NCI-H1092 treated with DMSO at 0.1 percent for 48 hours (cell line): ENCODE measurements around the gene KCNQ4.

Experiments
- DNase-seq: peaks from one replicate; lab custom pipeline; 2025; lab: John Stamatoyannopoulos, UW

Gene KCNQ4

DNA sequence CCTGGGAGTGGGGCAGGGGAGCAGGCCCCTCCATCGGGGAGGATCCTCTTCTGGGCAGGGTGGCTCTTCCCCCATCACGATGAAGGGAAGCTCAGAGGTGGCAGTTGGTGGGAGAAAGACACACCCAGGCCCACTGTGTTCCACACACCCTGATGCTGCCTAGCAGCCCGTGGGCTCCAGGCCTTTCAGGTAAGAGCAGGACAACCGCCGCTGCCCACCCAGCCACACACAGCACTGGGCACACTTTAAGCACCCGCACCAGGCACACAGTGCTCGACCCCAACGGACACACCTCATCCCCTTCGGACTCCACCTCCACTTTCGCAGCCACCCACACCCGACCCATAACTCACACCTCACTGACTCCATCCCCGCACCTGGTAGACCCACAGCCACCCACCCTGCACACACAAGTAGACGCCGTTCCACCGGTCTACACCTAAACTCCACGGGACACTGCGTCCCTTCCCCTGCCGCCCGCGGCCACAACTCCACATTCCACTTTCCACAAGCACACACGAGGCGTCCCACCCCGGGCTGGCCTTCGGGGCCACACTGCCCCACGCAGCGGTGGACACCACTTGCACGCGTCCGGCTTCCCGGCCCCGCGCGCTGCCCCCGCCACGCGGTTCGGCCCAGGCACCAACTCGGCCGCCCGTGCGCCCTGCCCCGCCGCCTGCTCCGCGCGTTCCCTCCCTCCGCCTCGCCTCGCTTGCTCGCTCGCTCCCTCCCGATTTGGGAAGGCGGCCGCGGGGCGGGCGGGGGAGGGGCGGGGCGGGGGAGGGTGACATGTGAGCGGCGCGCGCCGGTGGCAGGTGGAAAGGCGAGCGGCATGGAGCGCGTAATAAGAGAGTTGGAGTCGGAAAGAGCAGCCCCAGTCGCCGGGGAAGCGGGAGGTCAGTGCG lies at the start of gene KCNQ4:
Gene KCNQ4 (plus strand): TSS at position 787 of the 905 bp plus-strand sequence. CDS start 307 bp downstream, outside the sequence.
- peak; percentile 15 for DNase-seq

DNA sequence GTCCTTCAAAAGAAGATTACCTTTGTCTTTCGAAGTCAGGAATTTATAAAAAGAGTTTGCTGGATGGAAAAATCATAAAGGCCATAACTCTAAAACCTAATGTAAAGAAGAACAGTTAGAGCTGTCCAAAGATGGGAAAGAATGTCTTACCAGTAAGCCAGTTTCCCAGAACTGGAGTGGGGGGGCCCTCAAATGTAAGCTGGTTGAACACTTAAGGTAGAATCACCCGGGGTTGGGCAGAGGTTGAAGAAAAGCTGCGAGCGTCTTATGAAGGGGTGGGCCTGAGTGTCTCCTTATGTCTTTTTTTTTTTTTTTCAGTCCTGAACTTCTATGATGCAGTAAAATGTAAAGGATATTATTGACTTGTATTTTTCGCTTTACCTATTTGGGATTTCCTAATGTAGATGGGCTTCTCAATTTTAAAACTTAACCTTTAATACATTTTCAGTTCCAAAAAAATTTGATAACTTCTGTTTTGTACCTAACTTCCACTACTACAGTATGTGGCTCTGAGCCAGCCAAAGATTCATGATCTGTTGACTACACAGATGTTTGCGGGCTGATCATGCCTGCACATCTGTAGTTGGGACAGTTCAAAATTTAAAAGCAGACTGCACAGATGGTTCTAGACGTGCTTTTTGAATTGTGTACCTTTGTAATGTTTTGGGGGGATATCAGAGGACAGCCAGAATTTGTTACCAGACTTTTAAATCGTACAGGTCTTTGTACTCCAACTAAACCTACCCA lies 48.5 kb upstream of the KCNQ4 start:
- no peak for DNase-seq

DNA sequence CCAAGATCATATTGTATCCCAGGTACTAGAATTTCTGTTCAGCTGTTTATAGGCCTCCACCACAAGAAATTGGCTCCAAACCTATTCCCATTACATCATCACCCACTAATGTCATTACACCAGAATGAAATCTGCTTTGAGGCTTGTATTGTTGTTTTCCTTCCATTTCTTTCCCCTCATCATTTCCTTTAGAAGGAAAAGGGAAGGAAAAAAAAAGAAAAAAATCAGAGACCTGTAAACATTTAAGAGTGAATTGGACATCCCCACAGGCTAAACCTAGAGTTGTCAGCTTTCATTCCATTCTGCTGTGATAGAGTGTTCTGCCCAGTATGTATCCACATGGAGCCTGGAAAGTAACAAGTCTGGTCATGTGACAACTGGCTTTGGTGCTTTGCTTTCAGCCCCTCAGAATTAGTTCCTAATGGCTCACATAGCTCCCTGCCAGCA lies 47.5 kb upstream of the KCNQ4 start:
- DNase-seq, result no peak

DNA sequence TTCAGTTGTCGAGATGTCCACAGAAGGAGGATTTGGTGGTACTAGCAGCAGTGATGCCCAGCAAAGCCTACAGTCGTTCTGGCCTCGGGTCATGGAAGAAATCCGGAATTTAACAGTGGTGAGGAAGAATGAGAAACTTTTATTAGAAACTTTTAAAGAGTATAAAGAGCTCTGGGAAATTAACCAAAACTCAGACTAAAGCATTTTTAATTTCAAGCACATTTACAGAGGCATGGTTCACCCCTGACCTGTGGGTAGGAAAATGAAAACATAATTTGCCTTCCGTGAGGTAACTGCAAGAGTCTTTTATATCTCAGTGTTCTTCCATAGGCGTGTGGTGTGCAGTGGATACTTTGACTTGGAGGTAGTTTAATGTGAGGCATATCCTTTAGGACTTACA lies 44.8 kb upstream of the KCNQ4 start:
- DNase-seq, result no peak

DNA sequence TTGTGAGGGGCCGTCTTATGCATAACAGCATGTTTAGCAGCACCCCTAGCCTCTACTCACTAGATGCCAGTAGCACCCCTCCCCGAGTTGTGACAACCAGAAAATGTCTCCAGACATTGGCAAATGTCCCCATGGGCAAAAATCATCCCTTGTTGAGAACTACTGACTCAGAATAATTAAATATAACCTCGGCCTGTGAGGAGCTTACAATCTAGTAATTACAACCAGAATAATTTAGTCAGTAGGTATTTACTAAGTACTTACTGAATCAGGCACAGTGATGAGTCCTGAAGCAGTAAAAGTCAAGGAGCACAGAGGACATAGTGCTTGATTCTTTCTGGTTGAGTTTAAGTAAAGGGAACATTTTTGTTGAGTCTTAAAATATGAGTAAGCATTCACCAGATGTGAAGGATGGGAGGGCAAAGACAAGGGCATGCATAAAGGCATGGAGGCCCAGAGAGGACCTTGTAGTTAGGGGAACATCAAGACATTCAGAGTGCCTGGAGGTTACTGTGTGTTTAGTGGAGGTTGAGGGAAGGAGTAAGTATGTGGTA lies 44.1 kb upstream of the KCNQ4 start:
- no peak for DNase-seq

DNA sequence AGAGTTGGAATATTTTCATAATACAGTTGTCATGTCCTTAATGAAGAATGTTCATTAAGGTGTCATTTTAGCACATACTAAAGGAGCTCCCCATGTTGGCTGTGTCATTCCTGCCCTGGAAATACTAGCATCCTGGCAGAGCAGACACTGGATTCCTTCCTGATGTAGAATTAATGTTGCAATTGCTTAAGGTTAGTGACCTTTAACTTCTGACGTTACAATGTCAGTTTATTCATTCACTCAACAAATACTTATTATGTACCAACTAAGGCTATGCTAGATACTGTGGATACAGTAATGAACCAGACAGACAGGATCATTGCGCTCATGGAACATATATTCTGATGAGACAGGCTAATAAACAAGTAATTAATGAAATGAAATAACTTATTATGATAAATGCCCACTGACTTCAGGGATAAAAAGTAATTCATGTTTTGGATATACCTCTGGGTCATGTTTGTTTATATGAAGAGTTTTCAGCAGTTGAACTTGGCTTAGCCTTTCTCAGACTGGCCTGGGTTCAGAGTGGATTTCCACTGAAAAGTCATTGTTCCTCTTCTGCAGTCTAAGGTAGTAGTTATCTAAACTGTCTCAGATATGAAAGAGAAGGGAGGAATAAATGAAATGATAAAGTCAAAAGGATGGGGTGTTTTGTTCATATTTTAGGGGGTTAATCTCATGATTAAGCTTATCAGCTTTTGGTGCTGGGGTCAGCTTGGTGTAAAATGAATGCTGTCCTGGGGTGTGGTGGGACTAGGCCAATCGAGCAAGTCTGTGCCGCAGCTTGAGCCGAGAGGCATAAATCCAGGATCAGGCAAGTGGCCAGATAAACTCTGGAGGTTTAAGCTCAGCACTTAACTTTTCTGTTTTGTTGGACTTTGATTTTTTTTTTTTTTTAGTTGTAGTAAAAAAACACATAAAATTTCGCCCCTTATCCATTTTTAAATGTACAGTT lies 43.3 kb upstream of the KCNQ4 start:
- DNase-seq, result no peak

DNA sequence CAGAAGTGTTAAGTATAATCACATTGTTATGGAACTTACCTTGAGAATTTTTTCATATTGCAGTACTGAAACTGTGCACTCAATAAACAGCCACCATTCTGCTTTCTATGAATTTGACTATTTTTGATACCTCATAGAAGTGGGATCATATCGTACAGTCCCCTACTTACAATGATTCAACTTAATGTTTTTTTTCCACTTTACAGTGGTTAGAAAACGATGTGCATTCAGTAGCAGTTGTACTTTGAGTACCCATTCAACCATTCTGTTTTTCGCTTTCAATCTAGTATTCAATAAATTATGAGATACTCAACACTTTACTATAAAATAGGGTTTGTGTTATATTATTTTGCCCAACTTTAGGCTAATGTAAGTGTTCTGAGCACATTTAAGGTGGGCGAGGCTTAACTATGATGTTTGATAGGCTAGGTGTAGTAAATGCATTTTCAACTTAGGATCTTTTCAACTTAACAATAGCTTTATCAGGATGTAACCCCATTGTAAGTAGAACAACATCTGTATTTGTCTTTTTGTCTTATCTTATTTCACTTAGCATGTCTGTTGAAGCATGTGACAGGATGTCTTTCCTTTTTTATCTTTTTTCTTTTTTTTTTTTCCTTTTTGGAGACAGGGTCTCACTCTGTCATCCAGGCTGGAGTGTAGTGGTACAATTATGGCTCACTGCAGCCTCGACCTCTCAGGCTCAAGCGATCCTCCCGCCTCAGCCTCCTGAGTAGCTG lies 42.4 kb upstream of the KCNQ4 start:
- no peak for DNase-seq

DNA sequence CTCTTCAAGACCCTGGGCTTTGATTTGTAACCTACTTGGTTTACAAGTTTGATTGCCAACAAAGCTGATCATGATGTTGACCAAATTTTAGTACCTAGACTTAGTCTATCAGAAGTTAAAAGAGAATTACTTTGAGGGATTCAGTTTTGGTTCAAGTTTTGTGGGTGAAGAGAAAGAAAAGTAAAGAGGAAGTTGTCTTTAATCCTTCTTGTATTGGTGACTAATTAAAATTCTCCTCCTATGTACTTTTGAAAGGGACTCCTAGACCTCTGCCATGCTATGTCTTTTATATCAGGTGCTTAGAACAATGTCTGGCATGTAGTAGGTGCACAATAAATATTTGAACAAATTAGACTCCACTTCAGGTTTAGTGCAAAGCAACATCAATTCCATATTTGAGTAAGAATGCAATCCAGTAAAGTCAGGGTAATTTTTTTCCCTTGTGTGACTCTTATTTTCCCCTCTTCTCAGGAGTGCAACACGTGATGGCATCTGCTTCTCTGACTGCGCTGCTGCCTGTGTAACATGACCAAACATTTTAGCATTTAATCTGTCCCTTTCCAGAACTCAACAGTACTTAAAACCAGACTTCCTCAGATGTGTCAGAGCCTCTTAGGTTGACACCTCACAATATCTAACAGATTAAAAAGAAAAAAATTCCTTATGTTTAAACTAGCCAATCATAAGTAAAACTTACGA lies 41.1 kb upstream of the KCNQ4 start:
- no peak for DNase-seq

DNA sequence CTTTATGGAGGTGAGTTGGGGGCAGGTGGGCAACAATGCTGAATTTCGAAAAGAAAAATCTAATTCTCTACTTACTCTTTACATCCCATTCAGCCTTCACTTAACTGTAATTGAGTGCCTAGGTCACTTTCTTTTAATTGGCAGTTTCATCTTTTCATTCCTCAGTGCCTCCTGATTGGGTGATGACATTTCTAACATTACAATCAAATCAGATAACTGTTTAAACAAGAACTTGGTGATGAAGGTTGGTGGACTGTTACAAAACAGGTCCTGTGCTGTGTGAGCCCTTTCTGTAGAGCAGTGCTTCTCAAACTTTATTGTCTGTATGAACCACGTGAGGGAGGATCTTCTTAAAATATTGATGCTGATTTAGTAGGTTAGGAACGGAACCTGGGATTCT lies 40.1 kb upstream of the KCNQ4 start:
- no peak for DNase-seq

DNA sequence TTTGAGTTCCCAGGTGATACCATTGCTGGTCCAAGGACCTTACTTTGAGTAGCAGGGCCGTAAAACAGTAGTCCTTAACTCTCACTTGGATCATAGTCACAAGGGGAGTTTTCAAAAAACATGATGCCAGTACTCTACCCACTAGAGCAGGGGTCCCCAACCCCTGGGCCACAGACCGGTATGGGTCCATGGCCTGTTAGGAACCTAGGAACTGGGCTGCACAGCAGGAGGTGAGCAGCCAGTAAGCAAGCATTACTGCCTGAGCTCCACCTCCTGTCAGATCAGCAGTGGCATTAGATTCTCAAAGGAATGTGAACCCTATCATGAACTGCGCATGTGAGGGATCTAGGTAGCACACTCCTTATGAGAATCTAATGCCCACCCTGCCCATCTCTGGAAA lies 39.7 kb upstream of the KCNQ4 start:
- no peak for DNase-seq

DNA sequence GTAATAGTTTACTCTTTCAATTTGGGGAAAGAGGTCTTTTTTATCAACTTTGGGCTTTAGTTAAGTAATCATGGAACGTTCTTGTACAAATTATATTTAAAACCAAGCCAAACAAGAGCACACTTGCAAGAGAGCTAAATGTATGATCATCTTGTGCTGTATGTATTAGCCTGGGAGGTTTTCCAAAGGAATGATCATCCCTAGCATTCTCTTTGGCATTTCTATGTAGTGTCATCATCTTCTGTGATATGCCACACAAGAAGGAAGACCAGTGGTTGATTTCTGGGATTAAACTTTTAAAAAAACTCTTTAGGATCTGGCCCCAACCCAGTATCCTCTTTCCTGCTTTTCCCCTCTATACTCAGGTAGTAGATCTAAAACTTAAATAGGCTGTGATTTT lies 38.4 kb upstream of the KCNQ4 start:
- DNase-seq, result no peak

DNA sequence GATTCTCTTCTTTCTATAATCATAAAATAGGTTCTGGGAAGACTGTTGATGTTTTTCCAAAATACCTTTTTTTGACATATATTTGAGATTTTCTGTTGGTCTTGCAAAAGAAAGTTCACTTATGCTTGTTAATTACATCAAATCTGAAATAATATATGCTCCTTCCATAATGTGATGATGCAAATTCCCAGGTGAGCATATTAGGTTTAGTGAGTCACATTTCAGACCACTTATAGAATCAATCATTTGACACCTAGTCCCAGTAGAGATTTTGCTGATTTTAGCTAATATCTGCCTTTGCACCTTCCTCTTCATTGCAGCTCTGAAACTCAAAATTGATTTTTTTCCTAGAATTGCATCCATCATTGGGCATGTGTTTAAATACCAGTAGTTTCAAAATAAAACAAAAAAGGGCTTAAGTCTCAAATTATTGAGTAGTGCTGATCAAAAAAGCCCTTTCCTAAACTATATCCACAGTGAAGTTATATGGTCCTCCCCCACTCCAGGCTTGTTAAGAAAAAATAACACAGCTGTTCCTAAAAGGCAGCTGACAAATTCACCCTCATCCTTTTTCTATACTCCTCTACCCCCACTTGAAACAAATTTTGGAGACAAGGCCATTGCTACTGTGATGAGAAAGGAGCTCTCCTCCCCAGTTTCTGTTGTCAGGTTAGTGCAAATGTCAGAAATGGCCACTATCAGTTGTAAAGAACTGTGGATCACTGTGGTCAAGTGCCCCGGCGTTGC lies 37.1 kb upstream of the KCNQ4 start:
- DNase-seq, result no peak

DNA sequence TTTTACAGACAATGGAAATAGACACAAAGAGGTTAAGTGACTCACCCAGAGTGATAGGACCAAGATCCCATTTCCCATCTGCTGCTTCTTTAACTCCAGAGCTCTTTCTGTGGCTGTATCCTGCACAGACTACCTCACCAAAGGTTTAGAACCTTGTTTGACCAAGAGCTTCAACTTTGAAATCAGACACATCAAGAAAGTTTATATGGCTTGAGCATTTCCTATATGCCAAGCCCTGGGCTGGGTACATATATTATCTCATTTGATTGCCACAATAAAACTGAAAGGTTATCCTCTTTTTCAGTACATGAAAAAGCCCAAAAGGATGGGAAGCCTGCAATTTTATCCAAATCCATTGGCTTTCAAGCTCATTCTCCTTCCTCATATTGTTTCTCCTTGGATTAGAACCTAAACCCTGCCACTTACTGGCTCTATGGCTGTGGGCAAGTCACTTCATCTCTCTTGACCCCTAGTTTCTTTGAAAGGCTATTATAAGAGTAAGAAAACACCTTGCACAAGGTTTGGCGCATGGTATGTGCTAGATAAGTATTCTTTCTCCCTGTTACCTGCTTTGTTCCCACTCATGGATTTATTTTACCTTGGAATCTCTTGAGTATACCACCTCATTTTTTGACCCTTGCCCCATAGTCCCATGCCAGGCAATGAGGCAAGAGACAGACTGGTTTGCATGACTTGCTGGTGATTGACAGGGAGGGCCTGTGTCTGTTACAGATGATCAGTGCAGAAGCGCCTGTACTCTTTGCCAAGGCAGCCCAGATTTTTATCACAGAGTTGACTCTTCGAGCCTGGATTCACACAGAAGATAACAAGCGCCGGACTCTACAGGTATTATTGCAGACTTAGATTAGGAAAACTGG lies 34.5 kb upstream of the KCNQ4 start:
- DNase-seq, result no peak

DNA sequence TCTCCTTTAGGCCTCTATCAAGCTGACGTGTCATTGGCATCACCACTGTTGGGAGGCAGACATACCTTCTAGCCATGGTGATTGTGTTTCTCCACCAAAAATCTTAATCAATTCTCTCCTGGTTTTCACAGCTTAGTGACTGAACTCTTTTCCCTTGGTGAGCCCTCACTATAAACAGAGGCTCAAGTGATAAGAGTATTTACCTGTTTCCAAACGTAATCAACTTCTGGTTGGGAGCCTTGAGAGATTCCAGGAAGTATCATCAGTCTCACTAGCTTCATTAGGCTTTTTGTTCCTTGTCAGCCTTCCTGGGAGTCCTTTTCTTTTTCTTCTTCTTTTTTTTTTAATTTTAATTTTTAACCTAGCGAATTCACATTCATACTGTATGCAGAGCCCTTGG lies 33.8 kb upstream of the KCNQ4 start:
- DNase-seq, result no peak

DNA sequence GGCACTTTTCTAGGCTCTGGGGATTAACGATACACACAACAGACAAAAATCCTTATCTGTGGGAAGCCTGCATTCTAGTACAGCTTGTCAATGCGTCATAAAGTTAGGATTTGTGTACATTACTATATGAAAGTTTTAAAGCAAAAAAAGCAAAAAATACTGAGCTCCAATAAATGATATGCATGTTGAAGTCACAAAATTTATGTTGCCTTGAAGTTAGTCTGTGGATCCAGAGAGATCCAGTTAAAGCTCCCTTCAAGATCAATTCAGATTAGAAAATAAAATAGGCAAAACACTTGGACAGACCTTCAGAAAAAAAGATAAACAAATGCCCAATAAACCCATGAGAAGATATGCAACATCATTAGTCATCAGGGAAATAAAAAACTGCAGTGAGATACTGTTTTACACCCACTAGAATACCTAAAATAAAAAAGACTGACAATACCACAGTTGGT lies 33.1 kb upstream of the KCNQ4 start:
- no peak for DNase-seq

DNA sequence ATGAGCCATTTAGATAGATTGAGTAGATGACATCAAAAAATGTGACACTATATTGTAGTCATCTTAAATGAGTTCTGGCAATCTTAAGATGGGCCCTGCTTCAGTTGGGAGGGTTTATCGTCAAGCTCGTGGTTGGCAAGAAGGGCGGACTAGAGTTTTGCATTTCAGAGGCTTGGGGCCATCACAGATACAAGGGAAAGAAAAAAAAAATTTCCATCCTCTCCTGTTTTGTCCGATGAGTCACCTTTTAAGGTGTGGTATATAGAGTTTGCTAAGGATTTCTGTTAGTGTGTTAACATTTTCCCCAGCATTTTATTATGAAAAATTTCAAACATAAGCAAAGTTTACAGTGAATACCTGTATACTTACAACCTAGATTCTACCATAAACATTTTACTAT lies 31.8 kb upstream of the KCNQ4 start:
- DNase-seq, result no peak

DNA sequence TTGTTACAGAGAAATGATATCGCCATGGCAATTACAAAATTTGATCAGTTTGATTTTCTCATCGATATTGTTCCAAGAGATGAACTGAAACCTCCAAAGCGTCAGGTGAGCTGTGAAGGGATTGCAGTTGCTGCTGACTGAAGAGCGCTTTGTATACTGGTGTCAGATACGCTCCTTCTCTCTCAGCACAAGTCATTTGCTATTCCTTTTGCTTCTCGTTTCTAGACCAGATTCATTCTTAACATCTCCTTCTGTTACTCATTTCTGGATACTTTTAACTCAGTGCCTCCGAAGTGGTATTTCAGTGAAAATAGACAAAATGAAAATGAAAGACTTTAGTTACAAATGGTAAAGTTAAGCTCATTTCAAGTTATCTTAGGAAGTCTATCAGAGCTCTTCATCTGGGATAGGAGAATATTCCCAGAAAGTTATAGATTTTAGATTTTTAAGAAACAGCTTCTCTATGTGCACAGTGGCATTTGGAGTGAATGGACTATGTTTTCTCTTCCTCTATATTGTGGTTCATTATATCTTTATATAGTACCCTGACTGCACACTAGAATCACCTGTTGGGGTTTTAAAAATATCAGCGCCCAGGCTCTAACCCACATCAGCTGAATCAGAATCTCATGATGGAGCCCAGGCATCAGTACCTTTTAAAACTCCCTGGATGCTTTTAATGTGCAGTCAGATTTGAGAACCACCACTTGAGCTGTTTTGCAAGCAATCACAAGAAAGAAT lies 30.3 kb upstream of the KCNQ4 start:
- DNase-seq, result no peak

DNA sequence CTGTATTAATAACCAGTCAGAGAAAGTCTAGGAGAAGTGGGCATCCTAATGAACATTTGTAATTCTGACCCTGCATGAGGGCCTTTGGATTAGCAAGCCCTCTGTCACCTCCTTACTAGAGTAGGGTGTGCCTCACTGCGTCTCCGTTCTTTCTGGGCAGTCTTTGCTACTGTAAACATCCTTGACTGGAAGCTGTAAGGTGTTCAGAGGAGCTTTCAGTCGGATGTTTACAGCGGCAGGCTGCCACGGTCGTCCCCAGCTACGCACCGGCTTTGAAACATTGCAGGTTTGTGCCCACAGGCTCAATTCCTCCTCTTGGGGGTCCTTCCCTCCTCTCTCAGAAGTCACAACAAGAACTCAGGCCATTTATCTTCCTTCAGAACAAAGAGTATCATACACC lies 29.4 kb upstream of the KCNQ4 start:
- DNase-seq, result no peak
